ENCODE results near the gene DIS3L2.
"Not testable (repeated sequence)": the region's sequence is repeated elsewhere in the genome, so short reads cannot be mapped to it uniquely, and the experiment has no call there.

Gene DIS3L2

DNA sequence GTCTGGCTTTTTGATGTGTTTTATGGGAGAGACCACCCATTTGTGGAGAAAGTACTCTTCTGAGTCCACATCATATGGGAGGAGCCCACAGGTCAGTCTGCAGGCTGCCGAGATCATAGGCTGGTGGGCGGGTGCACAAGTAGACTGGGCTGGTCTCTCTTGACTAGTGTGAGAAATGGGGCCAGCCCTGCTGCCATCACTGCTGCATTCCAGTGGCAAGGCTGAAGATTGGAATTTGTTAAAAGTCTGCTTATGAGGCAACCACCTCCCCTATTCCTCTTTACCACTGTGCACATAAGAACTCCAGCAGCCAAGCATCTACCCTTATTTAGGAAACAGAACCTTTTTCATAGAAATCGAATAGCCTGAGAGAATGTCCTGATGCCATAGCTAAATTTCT is 200.7 kb downstream of the DIS3L2 start:
- TF ChIP-seq ZNF384 (IDR thresholded peaks at IDR 0.05) = no peak
- TF ChIP-seq ARNT (IDR thresholded peaks at IDR 0.05) = no peak
- TF ChIP-seq FOXM1 (IDR thresholded peaks at IDR 0.05; ENCODE audit: borderline replicate concordance) = no peak
- no peak for TF ChIP-seq L3MBTL2 (conservative IDR thresholded peaks at IDR 0.05)
- TF ChIP-seq CTBP1 (IDR thresholded peaks at IDR 0.05; ENCODE audit: borderline replicate concordance) = no peak
- TF ChIP-seq NFRKB (IDR thresholded peaks at IDR 0.05) = no peak
- no peak for TF ChIP-seq BHLHE40 (IDR thresholded peaks at IDR 0.05; ENCODE audit: borderline replicate concordance)
- TF ChIP-seq ELF4 (IDR thresholded peaks at IDR 0.05) = no peak
- no peak for TF ChIP-seq SP1 (IDR thresholded peaks at IDR 0.05)
- no peak for TF ChIP-seq LEF1 (IDR thresholded peaks at IDR 0.05; ENCODE audit: borderline replicate concordance)
- no peak for TF ChIP-seq FOXA1 (IDR thresholded peaks at IDR 0.05)
- TF ChIP-seq HDGF (IDR thresholded peaks at IDR 0.05; ENCODE audit: borderline replicate concordance) = no peak
- no peak for TF ChIP-seq SUZ12 (IDR thresholded peaks at IDR 0.05)
- ChIA-PET CTCF (interaction anchor here (0.6 kb wide), 1 partner anchor 12 kb away, joined by 3 read pairs; no protein-coding TSS in a partner anchor), POLR2A (no interaction called here)
- DNase-seq (ENCODE audit: extremely low spot score) = no peak

DNA sequence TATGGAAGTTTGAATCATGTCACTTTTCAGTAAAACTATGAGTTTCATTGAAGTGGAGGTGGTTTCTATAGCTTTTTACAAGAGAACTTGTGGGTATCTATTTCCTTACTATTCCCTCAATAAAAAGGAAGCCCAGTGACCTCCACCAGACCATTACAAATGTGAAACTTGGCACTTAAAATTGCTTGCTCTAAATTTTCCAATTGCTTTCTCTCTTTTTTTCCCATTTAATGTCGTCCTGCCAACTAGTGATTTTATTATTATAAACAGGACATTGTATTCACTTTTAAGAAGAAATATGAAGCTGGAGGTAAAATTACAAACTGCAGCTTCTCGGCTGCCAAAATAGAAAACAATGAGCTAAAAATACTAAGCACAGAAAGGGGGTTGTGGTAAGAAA is 208.9 kb downstream of the DIS3L2 start:
- CTCF ChIA-PET = no interaction called here
- POLR2A ChIA-PET = no interaction called here
- no peak for DNase-seq (ENCODE audit: extremely low spot score)
- TF ChIP-seq ELF4 (IDR thresholded peaks at IDR 0.05) = no peak
- TF ChIP-seq SP1 (IDR thresholded peaks at IDR 0.05) = no peak

DNA sequence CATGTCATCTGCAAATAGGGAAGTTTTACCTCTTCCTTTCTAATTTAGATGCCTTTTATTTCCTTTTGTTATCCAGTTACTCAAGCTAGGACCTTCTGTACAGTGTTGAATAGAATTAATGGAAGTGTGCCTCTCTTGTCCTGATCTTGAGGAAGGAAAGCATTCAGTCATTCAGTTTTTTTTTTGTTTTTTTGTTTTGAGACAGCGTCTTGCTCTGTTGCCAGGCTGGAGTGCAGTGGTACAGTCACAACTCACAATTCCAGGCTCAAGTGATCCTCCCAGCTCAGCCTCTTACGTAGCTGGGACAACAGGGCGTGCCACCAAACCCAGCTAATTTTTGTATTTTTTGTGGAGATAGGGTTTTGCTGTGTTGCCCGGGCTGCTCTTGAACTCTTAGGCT is 213.1 kb downstream of the DIS3L2 start:
- no peak for DNase-seq (ENCODE audit: extremely low spot score)
- TF ChIP-seq BHLHE40 (IDR thresholded peaks at IDR 0.05; ENCODE audit: borderline replicate concordance) (no peak), PKNOX1 (IDR thresholded peaks at IDR 0.05) (no peak), LEF1 (IDR thresholded peaks at IDR 0.05; ENCODE audit: borderline replicate concordance) (no peak), FOXK2 (IDR thresholded peaks at IDR 0.05) (no peak), HDGF (IDR thresholded peaks at IDR 0.05; ENCODE audit: borderline replicate concordance) (no peak), ELF4 (IDR thresholded peaks at IDR 0.05) (no peak), NFRKB (IDR thresholded peaks at IDR 0.05) (no peak)
- ChIA-PET POLR2A (no interaction called here), CTCF (interaction anchor here (0.6 kb wide), 2 partner anchors 12 to 105 kb away, joined by 3 to 6 read pairs; no protein-coding TSS in a partner anchor)

DNA sequence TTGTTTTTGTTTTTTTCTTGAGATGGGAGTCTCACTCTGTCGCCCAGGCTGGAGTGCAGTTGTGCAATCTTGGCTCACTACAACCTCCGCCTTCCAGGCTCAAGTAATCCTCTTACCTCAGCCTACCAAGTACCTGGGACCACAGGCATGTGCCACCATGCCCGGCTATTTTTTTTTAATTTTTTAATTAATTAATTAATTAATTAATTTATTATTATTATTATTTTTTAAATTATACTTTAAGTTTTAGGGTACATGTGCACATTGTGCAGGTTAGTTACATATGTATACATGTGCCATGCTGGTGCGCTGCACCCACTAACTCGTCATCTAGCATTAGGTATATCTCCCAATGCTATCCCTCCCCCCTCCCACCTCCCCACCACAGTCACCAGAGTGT is 215.1 kb downstream of the DIS3L2 start:
- POLR2A ChIA-PET = not testable (repeated sequence)

DNA sequence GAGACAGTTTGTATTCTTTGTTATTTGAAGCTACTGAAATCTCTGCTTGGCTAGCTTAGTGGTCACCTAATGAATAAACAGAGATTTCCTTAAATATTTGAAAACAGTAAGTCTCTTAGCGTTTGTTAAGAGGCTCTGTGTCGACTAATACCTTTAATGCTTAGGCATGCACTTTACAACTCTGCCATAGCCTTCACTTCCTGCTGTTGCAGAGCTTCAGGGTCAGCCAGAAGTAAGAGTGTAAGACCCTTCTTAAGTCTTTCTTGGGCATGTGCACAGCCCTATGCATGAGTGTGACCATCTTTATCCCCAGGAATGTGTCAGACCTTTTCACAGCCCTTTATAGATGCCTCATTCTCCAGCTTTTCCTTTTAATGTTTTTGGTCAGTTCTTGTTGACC is 221.8 kb downstream of the DIS3L2 start:
- CTCF ChIA-PET = no interaction called here
- POLR2A ChIA-PET = no interaction called here
- TF ChIP-seq ELF4 (IDR thresholded peaks at IDR 0.05) (no peak), FOXA1 (IDR thresholded peaks at IDR 0.05) (no peak), FOXM1 (IDR thresholded peaks at IDR 0.05; ENCODE audit: borderline replicate concordance) (no peak), ZNF384 (IDR thresholded peaks at IDR 0.05) (no peak), SP1 (IDR thresholded peaks at IDR 0.05) (no peak), CTBP1 (IDR thresholded peaks at IDR 0.05; ENCODE audit: borderline replicate concordance) (no peak), NFRKB (IDR thresholded peaks at IDR 0.05) (no peak), BHLHE40 (IDR thresholded peaks at IDR 0.05; ENCODE audit: borderline replicate concordance) (no peak), L3MBTL2 (conservative IDR thresholded peaks at IDR 0.05) (no peak)
- DNase-seq (ENCODE audit: extremely low spot score) = no peak

More for the DNA sequence above, 215.1 kb downstream of the DIS3L2 start:
- CTCF ChIA-PET; DNase-seq (ENCODE audit: extremely low spot score): not testable (repeated sequence)

DNA sequence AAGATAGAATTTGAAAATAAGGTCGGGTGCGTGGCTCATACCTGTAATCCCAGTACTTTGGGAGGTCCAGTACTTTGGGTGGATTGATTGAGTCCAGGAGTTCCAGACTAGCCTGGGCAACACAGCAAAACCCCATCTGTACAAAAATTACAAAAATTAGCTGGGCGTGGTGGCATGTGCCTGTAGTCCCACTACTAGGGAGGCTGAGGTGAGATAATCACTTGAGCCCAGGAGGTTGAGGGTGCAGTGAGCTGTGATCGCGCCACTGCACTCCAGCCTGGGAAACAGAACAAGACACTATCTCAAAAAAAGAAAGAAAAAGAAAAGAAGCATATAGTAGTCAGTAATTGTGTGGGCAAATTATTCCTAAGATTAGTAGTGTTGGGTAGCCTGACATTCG is 222.8 kb downstream of the DIS3L2 start:
- TF ChIP-seq ZNF384 (IDR thresholded peaks at IDR 0.05) = no peak
- no peak for TF ChIP-seq TARDBP (IDR thresholded peaks at IDR 0.05)
- no peak for TF ChIP-seq ELF4 (IDR thresholded peaks at IDR 0.05)
- no peak for TF ChIP-seq L3MBTL2 (conservative IDR thresholded peaks at IDR 0.05)
- no peak for TF ChIP-seq FOXK2 (IDR thresholded peaks at IDR 0.05)
- no peak for TF ChIP-seq NFRKB (IDR thresholded peaks at IDR 0.05)
- TF ChIP-seq LEF1 (IDR thresholded peaks at IDR 0.05; ENCODE audit: borderline replicate concordance) = no peak
- no peak for TF ChIP-seq HDGF (IDR thresholded peaks at IDR 0.05; ENCODE audit: borderline replicate concordance)
- no peak for TF ChIP-seq CTBP1 (IDR thresholded peaks at IDR 0.05; ENCODE audit: borderline replicate concordance)
- no peak for TF ChIP-seq FOXM1 (IDR thresholded peaks at IDR 0.05; ENCODE audit: borderline replicate concordance)
- no peak for TF ChIP-seq SP1 (IDR thresholded peaks at IDR 0.05)
- TF ChIP-seq FOXA1 (IDR thresholded peaks at IDR 0.05) = no peak
- TF ChIP-seq ARNT (IDR thresholded peaks at IDR 0.05) = no peak
- TF ChIP-seq BHLHE40 (IDR thresholded peaks at IDR 0.05; ENCODE audit: borderline replicate concordance) = no peak
- TF ChIP-seq PKNOX1 (IDR thresholded peaks at IDR 0.05) = no peak
- TF ChIP-seq SUZ12 (IDR thresholded peaks at IDR 0.05) = no peak
- no peak for DNase-seq (ENCODE audit: extremely low spot score)
- ChIA-PET POLR2A (no interaction called here), CTCF (no interaction called here)

DNA sequence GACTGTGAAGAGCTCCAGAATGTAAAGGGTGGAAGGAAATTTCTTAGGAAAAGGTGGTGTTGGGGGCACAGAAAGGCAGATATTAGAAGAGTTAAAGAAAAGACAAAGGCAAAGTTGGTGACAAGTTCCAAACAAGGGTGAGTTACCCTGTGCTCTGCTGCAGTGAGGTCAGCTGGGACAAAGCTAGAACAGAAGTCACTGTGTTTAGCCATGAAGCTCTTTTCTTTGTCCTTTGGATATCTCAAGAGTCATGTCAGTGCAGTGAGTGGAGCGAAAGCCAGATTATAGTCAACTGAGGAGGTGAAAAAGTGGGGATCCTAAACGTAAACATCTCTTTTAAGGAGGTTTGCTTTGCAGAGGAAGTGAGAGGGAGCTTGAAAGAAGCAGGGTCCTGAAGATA is 229.3 kb downstream of the DIS3L2 start:
- POLR2A ChIA-PET = no interaction called here
- CTCF ChIA-PET = no interaction called here
- TF ChIP-seq FOXA1 (IDR thresholded peaks at IDR 0.05) = no peak
- no peak for TF ChIP-seq FOXM1 (IDR thresholded peaks at IDR 0.05; ENCODE audit: borderline replicate concordance)
- TF ChIP-seq CTBP1 (IDR thresholded peaks at IDR 0.05; ENCODE audit: borderline replicate concordance) = no peak
- TF ChIP-seq ZNF384 (IDR thresholded peaks at IDR 0.05) = no peak
- TF ChIP-seq HDGF (IDR thresholded peaks at IDR 0.05; ENCODE audit: borderline replicate concordance) = no peak
- TF ChIP-seq LEF1 (IDR thresholded peaks at IDR 0.05; ENCODE audit: borderline replicate concordance) = no peak
- TF ChIP-seq ELF4 (IDR thresholded peaks at IDR 0.05) = no peak
- no peak for TF ChIP-seq SUZ12 (IDR thresholded peaks at IDR 0.05)
- no peak for DNase-seq (ENCODE audit: extremely low spot score)

DNA sequence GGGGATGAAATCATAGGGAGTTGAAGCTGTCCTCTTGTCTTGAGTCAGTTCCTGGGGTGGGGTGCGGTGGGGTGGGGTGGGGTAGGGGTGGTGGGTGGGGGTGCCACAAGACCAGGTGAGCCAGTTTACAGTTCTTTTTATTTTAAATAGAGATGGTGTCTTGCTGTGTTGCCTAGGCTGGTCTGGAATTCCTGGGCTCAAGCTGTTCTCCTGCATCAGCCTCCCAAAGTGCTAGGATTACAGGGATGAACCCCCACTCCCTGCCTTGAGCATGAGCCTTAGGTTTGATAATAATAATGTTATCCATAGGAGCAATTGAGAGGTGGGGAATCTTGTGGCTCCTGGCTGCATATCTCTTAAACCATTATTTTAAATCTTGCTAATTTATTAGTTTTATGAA is 234.0 kb downstream of the DIS3L2 start:
- TF ChIP-seq ZNF384 (IDR thresholded peaks at IDR 0.05) = no peak
- TF ChIP-seq ARNT (IDR thresholded peaks at IDR 0.05) = no peak
- ChIA-PET CTCF (no interaction called here), POLR2A (no interaction called here)
- DNase-seq (ENCODE audit: extremely low spot score) = no peak

Data from HEK293T (cell line).